Islet of Langerhans (tissue), 1 donor: ENCODE measurements around the gene BMPR2.
"Not testable (repeated sequence)": the region's sequence is repeated elsewhere in the genome, so short reads cannot be mapped to it uniquely, and the experiment has no call there.

Experiments used
- FAIRE-seq: peaks from one replicate; lab custom pipeline; 2011; peaks lifted over from hg19 to GRCh38; lab: Jason Lieb, UNC

Gene BMPR2

GRCh38 chr2:202382684-202383083 is 6.6 kb downstream of the BMPR2 start:
- no peak for FAIRE-seq

- not testable (repeated sequence) for FAIRE-seq
Measured at GRCh38 chr2:202386495-202386894, 10.4 kb downstream of the BMPR2 start.

GRCh38 chr2:202387608-202388342 is 11.6 kb downstream of the BMPR2 start:
- no peak for FAIRE-seq

- FAIRE-seq, result peak; percentile 74
Measured at GRCh38 chr2:202400941-202401340, 24.8 kb downstream of the BMPR2 start.

- no peak for FAIRE-seq
Measured at GRCh38 chr2:202405798-202406197, 29.7 kb downstream of the BMPR2 start.

- no peak for FAIRE-seq
Measured at GRCh38 chr2:202406445-202406978, 30.4 kb downstream of the BMPR2 start.

GRCh38 chr2:202408546-202409140 is 32.5 kb downstream of the BMPR2 start:
- FAIRE-seq, result no peak

- no peak for FAIRE-seq
Measured at GRCh38 chr2:202410092-202410491, 34.0 kb downstream of the BMPR2 start.

- no peak for FAIRE-seq
Measured at GRCh38 chr2:202411097-202411496, 35.0 kb downstream of the BMPR2 start.

- no peak for FAIRE-seq
Measured at GRCh38 chr2:202418027-202418426, 41.9 kb downstream of the BMPR2 start.

- FAIRE-seq, result no peak
Measured at GRCh38 chr2:202418511-202418910, 42.4 kb downstream of the BMPR2 start.

GRCh38 chr2:202423139-202423538 is 47.0 kb downstream of the BMPR2 start:
- no peak for FAIRE-seq

- FAIRE-seq, result no peak
Measured at GRCh38 chr2:202425036-202425435, 48.9 kb downstream of the BMPR2 start.

- no peak for FAIRE-seq
Measured at GRCh38 chr2:202426751-202427150, 50.6 kb downstream of the BMPR2 start.

- no peak for FAIRE-seq
Measured at GRCh38 chr2:202429164-202429980, 53.2 kb downstream of the BMPR2 start.

- FAIRE-seq, result peak; percentile 24
Measured at GRCh38 chr2:202432776-202433175, 56.6 kb downstream of the BMPR2 start.

GRCh38 chr2:202434472-202434871 is 58.3 kb downstream of the BMPR2 start:
- FAIRE-seq, result no peak

GRCh38 chr2:202436626-202437025 is 60.5 kb downstream of the BMPR2 start:
- no peak for FAIRE-seq

- FAIRE-seq, result not testable (repeated sequence)
Measured at GRCh38 chr2:202440117-202440516, 64.0 kb downstream of the BMPR2 start.

- FAIRE-seq, result no peak
Measured at GRCh38 chr2:202442882-202443281, 66.8 kb downstream of the BMPR2 start.

GRCh38 chr2:202444000-202444399 is 67.9 kb downstream of the BMPR2 start:
- no peak for FAIRE-seq

- FAIRE-seq, result no peak
Measured at GRCh38 chr2:202449344-202449743, 73.2 kb downstream of the BMPR2 start.

- FAIRE-seq, result no peak
Measured at GRCh38 chr2:202450785-202451184, 74.7 kb downstream of the BMPR2 start.
